GM19397 (cell line): ENCODE measurements around the gene SLFN5.
A peak's percentile ranks its signal among the peaks of the same experiment; 100 is the strongest.
"Not testable (repeated sequence)": the region's sequence is repeated elsewhere in the genome, so short reads cannot be mapped to it uniquely, and the experiment has no call there.

Experiments used
- ATAC-seq: cut with Tn5 transposase; IDR thresholded peaks from one replicate; pipeline ENCODE4 v1.9.1; 2021; ENCODE audit warnings: mild to moderate bottlenecking, moderate library complexity; ENCODE audit not compliant: unreplicated experiment

The SLFN5 gene

GRCh38 chr17:35241520-35241919 is 1.4 kb upstream of the SLFN5 start:
- no peak for ATAC-seq

GRCh38 chr17:35242158-35242804 is 591 bp upstream of the SLFN5 start:
- peak; percentile 54 for ATAC-seq

- no peak for ATAC-seq
These were observed 879 bp downstream of the SLFN5 start for GRCh38 chr17:35243561-35244340.

GRCh38 chr17:35244341-35245195 is 1.7 kb downstream of the SLFN5 start:
- peak; percentile 51 for ATAC-seq

GRCh38 chr17:35245196-35245486 is 2.3 kb downstream of the SLFN5 start:
- ATAC-seq = no peak

- no peak for ATAC-seq
These were observed 9.8 kb downstream of the SLFN5 start for GRCh38 chr17:35252651-35253050.

- no peak for ATAC-seq
These were observed 11.4 kb downstream of the SLFN5 start for GRCh38 chr17:35254107-35254773.

- no peak for ATAC-seq
These were observed 12.4 kb downstream of the SLFN5 start for GRCh38 chr17:35255316-35255715.

GRCh38 chr17:35256629-35257028 is 13.8 kb downstream of the SLFN5 start:
- ATAC-seq = no peak

- ATAC-seq = no peak
These were observed 14.4 kb downstream of the SLFN5 start for GRCh38 chr17:35257208-35257659.

GRCh38 chr17:35259001-35259400 is 16.1 kb downstream of the SLFN5 start:
- ATAC-seq = no peak

GRCh38 chr17:35265071-35265470 is 22.2 kb downstream of the SLFN5 start:
- ATAC-seq = no peak

GRCh38 chr17:35265566-35266141 is 22.8 kb downstream of the SLFN5 start:
- no peak for ATAC-seq

GRCh38 chr17:35274167-35275066 is 31.5 kb downstream of the SLFN5 start:
- ATAC-seq = not testable (repeated sequence)

GRCh38 chr17:35278454-35278853 is 35.6 kb downstream of the SLFN5 start:
- ATAC-seq = not testable (repeated sequence)

- ATAC-seq = not testable (repeated sequence)
These were observed 36.0 kb downstream of the SLFN5 start for GRCh38 chr17:35278876-35279275.

- no peak for ATAC-seq
These were observed 40.9 kb downstream of the SLFN5 start for GRCh38 chr17:35283767-35284166.

- no peak for ATAC-seq
These were observed 42.1 kb downstream of the SLFN5 start for GRCh38 chr17:35284955-35285354.

- ATAC-seq = no peak
These were observed 43.4 kb downstream of the SLFN5 start for GRCh38 chr17:35286120-35286781.
